MCF 10A (cell line): ENCODE measurements around the gene IL1RAPL2. TPM values are rescaled to one million over a fixed set of nuclear protein-coding genes. Genes with fewer than 3 reads are reported as not detected.

ENCODE experiments used
- BruUV-seq: library from RNA; stranded (reverse); fragments of 400-500 nt; replicated peaks from 2 replicates; lab custom pipeline; 2021; lab: Mats Ljungman, UMichigan
- CTCF ChIA-PET: fragments of 300-600 bp; sonication (Branson Sonifier 250); formaldehyde crosslinking; extraction: SDS; loops from one replicate; lab custom pipeline; 2021; ENCODE audit warnings: antibody characterized with exemption, inconsistent platforms; lab: Yijun Ruan, JAX
- POLR2A ChIA-PET: fragments of 300-600, 350-650 bp; sonication (Branson Sonifier 250); formaldehyde crosslinking; extraction: SDS; loops from one replicate; lab custom pipeline; 2020; ENCODE audit warnings: antibody characterized with exemption, inconsistent platforms; lab: Yijun Ruan, JAX
- DNase-seq: peaks from one replicate; pipeline ENCODE4 v3.0.0-alpha.2; 2018; ENCODE audit not compliant: unreplicated experiment
- H3K27ac Mint-ChIP-seq: one replicate; pipeline ENCODE4 v1.8.0; 2022; ENCODE audit warnings: mild to moderate bottlenecking, low read depth, mixed read lengths; ENCODE audit not compliant: unreplicated experiment
- H3K27me3 Mint-ChIP-seq: one replicate; pipeline ENCODE4 v1.8.0; 2022; ENCODE audit warnings: mixed read lengths; ENCODE audit not compliant: insufficient read depth, unreplicated experiment
- H3K36me3 Mint-ChIP-seq: one replicate; pipeline ENCODE4 v1.8.0; 2022; ENCODE audit warnings: mild to moderate bottlenecking, moderate library complexity, mixed read lengths; ENCODE audit not compliant: insufficient read depth, unreplicated experiment
- H3K4me1 Mint-ChIP-seq: one replicate; pipeline ENCODE4 v1.8.0; 2022; ENCODE audit warnings: mixed read lengths; ENCODE audit not compliant: insufficient read depth, unreplicated experiment
- H3K4me3 Mint-ChIP-seq: one replicate; pipeline ENCODE4 v1.8.0; 2022; ENCODE audit warnings: mild to moderate bottlenecking, moderate library complexity, mixed read lengths; ENCODE audit not compliant: unreplicated experiment
- H3K9me3 Mint-ChIP-seq: one replicate; pipeline ENCODE4 v1.8.0; 2022; ENCODE audit warnings: mixed read lengths; ENCODE audit not compliant: unreplicated experiment
- CTCF ChIP-seq: fragments of 200-600 bp; IDR thresholded peaks from one replicate; pipeline ENCODE4 v1.8.0; 2022; ENCODE audit warnings: antibody characterized with exemption, mild to moderate bottlenecking; ENCODE audit not compliant: unreplicated experiment
- intact Hi-C: fragments of 100-400 bp; cut with micrococcal nuclease; formaldehyde crosslinking; loops from 2 replicates; pipeline ENCODE4 v1.14.1; 2022
- total RNA-seq: library from RNA; stranded (reverse); gene quantifications from 2 replicates; pipeline ENCODE4 v1.2.3, GENCODE V29; 2022

IL1RAPL2 gene
- total RNA-seq, 1 experiment from 2014 or later, result 4.4 TPM

- Mint-ChIP-seq H3K4me1 (no peaks in the 10 kb centered on the region), H3K27me3 (peaks cover 47% of the 10 kb centered on the region), H3K9me3 (no peaks in the 10 kb centered on the region), H3K36me3 (no peaks in the 10 kb centered on the region), H3K27ac (no peak overlapping the region), H3K4me3 (no peak overlapping the region)
- CTCF ChIA-PET, result no interaction called here
- TF ChIP-seq CTCF, result no peak
- BruUV-seq, result no TSS peak
- DNase-seq, result no peak
- POLR2A ChIA-PET, result interaction anchor here (0.6 kb wide), 1 partner anchor 165 kb away, joined by 3 read pairs; no protein-coding TSS in a partner anchor
- intact Hi-C loops, result no loop called here
Measured at GRCh38 chrX:105744291-105744690, 1178.3 kb downstream of the IL1RAPL2 start.

GRCh38 chrX:105744946-105745345 lies 1178.9 kb downstream of the IL1RAPL2 start:
- intact Hi-C loops, result no loop called here
- Mint-ChIP-seq H3K27me3 (peaks cover 47% of the 10 kb centered on the region), H3K36me3 (no peaks in the 10 kb centered on the region), H3K27ac (no peak overlapping the region), H3K9me3 (no peaks in the 10 kb centered on the region), H3K4me3 (no peak overlapping the region), H3K4me1 (no peaks in the 10 kb centered on the region)
- ChIA-PET POLR2A (no interaction called here), CTCF (no interaction called here)
- TF ChIP-seq CTCF, result no peak
- no peak for DNase-seq
- no TSS peak for BruUV-seq

- intact Hi-C loops, result no loop called here
- Mint-ChIP-seq H3K4me3 (no peak overlapping the region), H3K4me1 (no peaks in the 10 kb centered on the region), H3K27me3 (peaks cover 47% of the 10 kb centered on the region), H3K27ac (no peak overlapping the region), H3K9me3 (no peaks in the 10 kb centered on the region), H3K36me3 (no peaks in the 10 kb centered on the region)
- DNase-seq, result peak; percentile 17
- BruUV-seq, result no TSS peak
- CTCF ChIA-PET, result no interaction called here
- TF ChIP-seq CTCF, result no peak
- POLR2A ChIA-PET, result no interaction called here
Measured at GRCh38 chrX:105745863-105746262, 1179.9 kb downstream of the IL1RAPL2 start.

GRCh38 chrX:105752338-105752956 lies 1186.4 kb downstream of the IL1RAPL2 start:
- ChIA-PET CTCF (no interaction called here), POLR2A (no interaction called here)
- Mint-ChIP-seq H3K27me3 (peaks cover 17% of the 10 kb centered on the region), H3K4me3 (no peak overlapping the region), H3K4me1 (no peaks in the 10 kb centered on the region), H3K9me3 (no peaks in the 10 kb centered on the region), H3K27ac (no peak overlapping the region), H3K36me3 (no peaks in the 10 kb centered on the region)
- DNase-seq, result no peak
- no peak for TF ChIP-seq CTCF
- intact Hi-C loops, result no loop called here
- BruUV-seq, result no TSS peak
